Parietal lobe (tissue), 1 donor: ENCODE results near the gene UMODL1. TPM values are rescaled to one million over a fixed set of nuclear protein-coding genes. Genes with fewer than 3 reads are reported as not detected.

Experiments used
- total RNA-seq: library from RNA; depleted of rRNA; stranded (reverse); fragments of >200 nt; gene quantifications from one replicate; pipeline ENCODE4 v1.2.3, GENCODE V29; 2014

The UMODL1 gene, protein sequence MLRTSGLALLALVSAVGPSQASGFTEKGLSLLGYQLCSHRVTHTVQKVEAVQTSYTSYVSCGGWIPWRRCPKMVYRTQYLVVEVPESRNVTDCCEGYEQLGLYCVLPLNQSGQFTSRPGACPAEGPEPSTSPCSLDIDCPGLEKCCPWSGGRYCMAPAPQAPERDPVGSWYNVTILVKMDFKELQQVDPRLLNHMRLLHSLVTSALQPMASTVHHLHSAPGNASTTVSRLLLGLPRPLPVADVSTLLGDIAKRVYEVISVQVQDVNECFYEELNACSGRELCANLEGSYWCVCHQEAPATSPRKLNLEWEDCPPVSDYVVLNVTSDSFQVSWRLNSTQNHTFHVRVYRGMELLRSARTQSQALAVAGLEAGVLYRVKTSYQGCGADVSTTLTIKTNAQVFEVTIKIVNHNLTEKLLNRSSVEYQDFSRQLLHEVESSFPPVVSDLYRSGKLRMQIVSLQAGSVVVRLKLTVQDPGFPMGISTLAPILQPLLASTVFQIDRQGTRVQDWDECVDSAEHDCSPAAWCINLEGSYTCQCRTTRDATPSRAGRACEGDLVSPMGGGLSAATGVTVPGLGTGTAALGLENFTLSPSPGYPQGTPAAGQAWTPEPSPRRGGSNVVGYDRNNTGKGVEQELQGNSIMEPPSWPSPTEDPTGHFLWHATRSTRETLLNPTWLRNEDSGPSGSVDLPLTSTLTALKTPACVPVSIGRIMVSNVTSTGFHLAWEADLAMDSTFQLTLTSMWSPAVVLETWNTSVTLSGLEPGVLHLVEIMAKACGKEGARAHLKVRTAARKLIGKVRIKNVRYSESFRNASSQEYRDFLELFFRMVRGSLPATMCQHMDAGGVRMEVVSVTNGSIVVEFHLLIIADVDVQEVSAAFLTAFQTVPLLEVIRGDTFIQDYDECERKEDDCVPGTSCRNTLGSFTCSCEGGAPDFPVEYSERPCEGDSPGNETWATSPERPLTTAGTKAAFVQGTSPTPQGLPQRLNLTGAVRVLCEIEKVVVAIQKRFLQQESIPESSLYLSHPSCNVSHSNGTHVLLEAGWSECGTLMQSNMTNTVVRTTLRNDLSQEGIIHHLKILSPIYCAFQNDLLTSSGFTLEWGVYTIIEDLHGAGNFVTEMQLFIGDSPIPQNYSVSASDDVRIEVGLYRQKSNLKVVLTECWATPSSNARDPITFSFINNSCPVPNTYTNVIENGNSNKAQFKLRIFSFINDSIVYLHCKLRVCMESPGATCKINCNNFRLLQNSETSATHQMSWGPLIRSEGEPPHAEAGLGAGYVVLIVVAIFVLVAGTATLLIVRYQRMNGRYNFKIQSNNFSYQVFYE
- total RNA-seq = not detected

DNA sequence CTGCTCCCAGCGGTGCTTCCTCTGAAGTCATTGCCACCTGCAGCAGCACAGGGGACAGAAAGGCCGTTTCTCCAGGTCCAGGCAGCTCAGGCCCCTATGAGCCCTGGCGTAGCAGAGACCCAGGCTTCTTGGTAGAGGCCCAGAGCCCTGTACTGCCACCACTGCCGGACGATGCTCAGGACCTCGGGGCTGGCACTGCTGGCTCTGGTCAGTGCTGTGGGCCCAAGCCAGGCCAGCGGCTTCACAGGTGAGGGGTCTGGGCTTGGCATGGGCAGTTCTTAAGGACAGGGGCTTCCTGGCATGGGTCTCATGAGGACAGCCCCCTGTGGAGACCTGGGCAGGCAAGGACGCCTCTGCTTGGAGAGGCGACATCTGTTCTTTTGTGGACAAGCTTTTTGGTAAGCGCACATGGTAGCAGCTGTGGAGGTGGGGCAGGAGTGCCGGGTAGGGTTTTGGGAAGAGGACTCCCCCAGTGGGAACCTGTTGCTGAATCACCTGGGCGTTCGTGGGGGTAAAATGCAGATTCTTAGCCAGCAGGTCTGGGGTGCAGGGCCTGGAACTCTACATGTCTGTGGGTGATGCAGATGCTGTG lies at the start of gene UMODL1:
Gene UMODL1 (plus strand): TSS at position 172 of the 592 bp plus-strand sequence. CDS start 0 bp downstream, at position 172.

Other genes starting within 250 kb of the UMODL1 start
- gene PRDM15, start 192.0 kb upstream of the UMODL1 start, total RNA-seq = 14.7 TPM
- 12.2 TPM for gene C2CD2, start 117.3 kb upstream of the UMODL1 start, total RNA-seq
- gene ZBTB21, start 61.0 kb upstream of the UMODL1 start, total RNA-seq = 12.8 TPM
- gene ABCG1, start 147.8 kb downstream of the UMODL1 start, total RNA-seq = 27.5 TPM
- not detected for gene TFF3, start 244.1 kb downstream of the UMODL1 start, total RNA-seq